Jurkat, Clone E6-1 (cell line): Measurements from ENCODE around the gene KCND2.
A peak's percentile ranks its signal among the peaks of the same experiment; 100 is the strongest.

ENCODE experiments used
- DNase-seq: peaks from one replicate; pipeline ENCODE4 v3.0.0-alpha.2; 2011; ENCODE audit warnings: low read depth, low spot score
- H3K4me3 ChIP-seq: 2 replicates; pipeline ENCODE4 v1.5.1; 2011; ENCODE audit warnings: mild to moderate bottlenecking, low read length, control low read depth, moderate library complexity

The KCND2 gene

DNA sequence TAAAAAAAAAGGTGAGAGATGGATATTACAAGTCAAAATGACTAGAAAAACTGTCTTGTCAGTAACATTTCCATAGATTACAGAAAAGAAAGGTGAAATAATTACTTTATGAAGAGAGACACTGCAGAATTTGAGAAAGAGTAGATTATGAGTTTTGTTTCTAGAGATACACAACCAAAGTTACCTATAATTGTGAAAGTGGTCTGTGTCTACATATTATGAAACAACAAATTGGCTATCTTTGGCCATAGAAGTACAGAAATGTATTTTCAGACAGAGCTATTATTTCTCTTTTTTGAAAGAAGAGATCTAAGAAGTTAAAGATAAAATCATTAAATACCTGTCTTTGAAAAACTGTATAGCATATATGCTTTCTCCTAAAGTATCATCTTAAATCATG is 30.1 kb downstream of the KCND2 start:
- DNase-seq: no peak
- H3K4me3 ChIP-seq: no peak overlapping the region

DNA sequence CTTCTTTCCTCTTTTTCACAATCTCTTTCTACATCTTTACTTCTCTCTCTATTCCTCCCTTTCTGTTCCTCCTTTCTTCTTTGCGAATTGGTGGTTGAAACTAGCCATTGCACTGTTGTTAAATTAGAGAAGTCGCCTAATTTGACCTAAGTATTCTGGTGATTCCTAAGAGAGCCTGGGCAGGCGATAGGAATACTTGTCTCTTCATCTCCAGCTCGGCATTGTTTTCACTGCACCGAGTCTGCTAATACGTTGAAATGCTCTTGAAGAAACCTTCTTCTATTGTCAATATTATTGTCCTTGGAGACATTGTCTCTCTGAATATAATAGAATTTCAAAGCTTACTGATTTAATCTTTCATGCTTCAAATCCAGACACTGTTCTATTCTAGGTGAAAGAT is 31.7 kb downstream of the KCND2 start:
- H3K4me3 ChIP-seq: no peak overlapping the region
- DNase-seq: no peak

DNA sequence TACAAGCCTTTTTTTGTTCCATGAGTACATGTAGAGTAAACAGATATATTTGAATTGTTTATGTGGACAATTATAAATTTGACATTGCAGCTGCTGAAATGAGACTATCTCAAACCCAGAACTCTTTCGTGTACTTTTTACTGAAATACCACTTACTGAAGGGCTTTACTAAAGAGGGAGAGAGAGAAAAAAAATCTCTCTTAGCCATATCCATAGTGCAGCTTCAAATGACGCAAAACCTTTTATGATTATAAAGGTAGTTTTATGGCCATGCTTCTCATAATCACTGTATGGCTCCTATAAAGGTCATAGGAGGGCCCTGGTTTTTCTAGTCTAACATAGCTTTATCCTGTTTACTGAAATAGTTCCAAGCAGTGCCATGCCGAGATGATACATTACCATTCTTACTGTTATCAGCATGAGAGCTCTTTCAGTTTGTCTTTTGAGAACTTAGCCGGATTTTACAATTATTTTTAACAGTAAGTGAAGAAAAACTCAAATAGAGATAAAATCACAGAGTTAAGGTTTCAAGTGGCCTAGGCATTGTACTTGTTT is 35.1 kb downstream of the KCND2 start:
- DNase-seq: no peak
- H3K4me3 ChIP-seq: no peak overlapping the region

DNA sequence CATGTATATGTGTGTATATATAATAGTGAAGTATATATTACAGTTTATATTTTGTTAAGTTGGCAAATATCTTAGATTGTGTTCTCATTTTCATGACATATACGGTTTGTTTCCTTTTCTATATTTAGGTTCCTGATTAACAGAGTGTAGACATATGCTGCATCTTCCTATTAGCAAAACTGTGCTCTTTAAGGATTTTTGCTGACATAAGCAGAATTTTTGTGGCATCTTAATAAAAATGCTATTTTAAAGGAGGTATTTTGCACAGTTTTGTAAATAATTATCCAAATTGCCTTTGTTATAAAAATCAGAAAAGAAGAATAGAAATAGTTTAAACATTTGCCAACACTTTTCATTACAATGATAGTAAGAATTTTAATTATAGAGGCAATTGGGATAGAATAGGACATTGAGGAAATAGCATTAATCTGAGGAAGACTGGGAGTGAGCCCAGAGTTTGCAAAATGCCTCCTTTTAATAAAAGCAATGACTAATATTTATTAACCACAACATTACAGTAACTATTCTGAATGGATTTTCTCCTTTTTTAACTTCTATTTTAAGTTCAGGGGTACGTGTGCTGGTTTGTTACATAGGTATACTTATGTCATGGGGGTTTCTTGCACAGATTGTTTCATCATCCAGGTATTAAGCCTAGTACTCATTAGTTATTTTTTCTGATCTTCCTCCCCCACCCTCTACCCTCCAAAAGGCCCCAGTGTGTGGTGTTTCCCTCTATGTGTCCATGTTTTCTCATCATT is 38.2 kb downstream of the KCND2 start:
- H3K4me3 ChIP-seq: no peak overlapping the region
- no peak for DNase-seq

DNA sequence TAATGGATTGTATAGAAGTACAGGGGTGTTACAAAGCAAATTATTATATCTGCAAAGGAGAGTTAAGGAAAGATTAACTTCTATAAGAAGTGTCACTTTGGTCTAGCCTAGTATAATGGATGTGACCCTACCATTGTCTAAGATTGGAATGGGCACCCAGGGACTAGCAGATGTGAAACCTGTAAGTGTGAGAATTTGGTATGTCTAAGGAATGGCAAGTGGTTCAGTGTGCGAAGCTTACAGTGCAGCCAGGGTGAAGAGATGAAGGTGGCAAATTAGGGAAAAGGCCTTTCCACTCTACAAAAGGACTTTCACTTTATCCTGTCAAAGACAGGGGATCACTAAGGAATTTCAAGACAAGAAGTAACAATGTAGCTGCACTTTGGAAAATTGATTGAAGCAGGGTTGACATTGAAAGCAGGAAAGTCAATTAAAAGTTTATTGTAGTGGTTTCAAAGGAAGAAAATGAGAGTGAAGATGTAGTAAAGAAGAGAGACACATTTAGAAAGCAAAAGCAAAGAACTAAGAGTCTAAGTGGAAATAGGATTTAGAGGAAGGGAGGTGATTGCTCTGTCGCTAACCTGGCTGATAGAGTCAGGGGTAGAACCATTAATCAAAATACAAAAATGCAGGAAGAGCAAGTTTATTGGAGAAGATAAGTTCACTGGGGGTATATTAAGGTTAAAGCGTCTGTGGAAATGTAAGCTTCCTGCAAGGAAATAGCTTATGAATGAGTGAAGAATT is 47.4 kb downstream of the KCND2 start:
- H3K4me3 ChIP-seq: no peak overlapping the region

DNA sequence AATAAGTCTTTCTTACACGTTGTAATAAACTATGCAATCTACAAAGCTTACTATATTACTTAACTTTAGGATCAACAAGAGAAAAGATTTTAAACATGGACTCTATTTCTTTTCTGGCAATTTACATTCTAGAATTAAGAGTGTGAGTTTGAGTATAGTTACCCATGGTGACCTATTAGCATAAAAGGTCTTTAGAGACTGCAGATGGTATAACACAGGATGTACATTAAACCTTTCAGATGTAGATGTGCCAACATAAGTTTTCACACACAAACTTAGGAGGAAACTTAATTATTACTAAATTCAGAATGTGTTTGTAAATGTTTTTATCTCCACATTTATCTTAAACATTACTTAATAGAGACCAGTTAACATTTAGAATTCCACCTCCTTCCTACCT is 54.1 kb downstream of the KCND2 start:
- DNase-seq: no peak
- H3K4me3 ChIP-seq: no peak overlapping the region

More for the DNA sequence above, 47.4 kb downstream of the KCND2 start:
- no peak for DNase-seq

DNA sequence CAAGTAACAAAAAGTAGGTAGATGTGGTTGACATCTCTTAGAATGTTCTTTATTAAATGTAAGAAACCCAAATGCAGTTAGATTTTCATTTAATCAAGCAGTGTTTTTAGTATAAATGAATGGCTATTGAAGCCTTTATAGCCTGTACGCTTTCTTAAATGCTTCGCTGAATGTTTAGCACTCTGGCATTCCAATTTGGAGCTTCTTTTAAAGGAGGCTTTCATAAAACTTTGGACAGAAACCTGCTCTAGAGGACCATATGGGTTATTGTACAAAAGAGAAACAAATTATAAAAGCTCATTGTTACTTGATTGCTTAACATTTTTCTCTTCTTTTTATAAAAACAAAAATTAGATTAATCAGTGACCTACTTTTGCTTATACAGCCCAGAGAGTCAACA is 59.5 kb downstream of the KCND2 start:
- no peak overlapping the region for H3K4me3 ChIP-seq
- DNase-seq: no peak

DNA sequence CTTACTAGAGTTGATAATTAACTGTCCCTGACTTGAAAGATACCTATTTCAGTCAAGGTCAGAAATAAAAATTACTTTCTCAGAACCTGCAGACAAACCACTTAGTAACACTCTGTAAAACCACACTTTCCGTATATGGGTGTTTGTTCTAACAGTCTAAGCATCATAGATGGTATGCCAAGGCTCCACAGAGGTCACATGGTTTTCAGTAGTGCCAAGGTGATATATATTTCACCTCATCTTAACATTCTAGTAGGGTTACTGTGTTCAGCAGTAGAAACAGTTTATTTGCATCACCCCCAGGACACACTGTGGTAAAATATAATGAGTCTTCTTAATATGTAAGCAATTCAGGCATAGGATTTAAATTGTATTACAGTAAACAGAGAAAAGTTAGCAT is 61.5 kb downstream of the KCND2 start:
- no peak overlapping the region for H3K4me3 ChIP-seq
- no peak for DNase-seq

DNA sequence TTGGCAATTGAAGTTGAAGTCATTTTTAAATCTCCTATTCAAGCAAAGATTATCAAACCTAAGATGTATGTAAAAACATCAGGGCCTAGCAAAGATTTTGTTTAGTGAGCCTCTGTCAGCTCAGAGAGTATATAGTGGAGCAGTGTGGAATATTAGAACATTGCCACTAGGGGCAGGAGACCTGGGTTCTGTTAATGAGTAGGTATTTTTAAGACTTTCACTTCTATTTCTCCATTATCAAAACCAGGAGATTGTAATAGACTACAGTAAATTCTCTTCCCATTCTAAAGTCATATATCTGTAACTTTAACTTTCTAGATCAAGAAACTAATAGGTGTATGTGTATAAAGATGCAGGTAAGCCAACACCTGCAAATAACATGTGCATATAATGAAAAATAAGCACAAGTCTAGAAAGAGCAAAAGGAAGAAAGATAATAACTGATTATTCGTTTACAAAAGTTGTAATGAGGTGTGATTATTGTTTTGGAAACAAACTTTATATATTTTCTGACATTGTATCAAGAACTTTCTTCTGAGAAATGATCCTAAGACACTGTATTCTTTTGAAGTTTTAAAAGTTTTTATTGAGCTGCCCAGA is 64.4 kb downstream of the KCND2 start:
- DNase-seq: peak; percentile 7
- H3K4me3 ChIP-seq: no peak overlapping the region

DNA sequence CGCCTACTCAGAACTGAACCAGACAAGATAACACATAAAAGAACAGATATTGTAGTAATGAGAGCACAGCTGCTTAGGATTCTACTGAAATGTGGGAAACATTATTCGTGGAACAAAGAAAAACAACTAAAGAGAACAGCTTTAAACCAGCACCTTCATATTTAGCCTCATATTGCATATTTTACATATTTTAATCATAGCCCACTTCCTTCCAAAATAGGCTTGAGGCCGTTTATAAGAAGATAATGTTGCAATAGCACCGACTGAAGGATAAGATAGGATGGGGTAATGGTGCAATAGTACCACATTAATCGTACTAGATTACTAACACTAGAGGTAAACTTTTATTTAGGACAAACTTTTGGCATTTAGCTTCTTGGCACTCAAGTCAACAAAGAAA is 71.3 kb downstream of the KCND2 start:
- H3K4me3 ChIP-seq: no peak overlapping the region
- no peak for DNase-seq

DNA sequence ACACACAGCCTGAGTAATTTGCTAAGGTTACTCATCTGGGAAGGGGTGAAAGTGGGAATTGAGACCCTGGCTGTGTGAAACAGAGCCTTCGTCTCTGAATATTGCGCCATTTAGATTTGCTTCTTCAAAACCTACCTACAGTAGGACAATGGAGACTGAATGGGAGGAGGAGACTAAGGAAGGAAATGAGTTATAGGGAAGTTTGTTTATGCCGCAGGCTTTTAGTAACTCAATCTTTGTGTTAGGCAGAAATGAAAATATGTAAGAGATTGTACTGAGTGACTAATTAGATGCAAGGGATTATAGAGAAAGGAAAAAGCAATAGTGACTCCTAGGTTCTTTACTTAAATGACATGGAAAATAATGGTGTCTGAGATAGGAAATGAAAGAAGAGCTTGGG is 80.2 kb downstream of the KCND2 start:
- H3K4me3 ChIP-seq: no peak overlapping the region
- DNase-seq: no peak

DNA sequence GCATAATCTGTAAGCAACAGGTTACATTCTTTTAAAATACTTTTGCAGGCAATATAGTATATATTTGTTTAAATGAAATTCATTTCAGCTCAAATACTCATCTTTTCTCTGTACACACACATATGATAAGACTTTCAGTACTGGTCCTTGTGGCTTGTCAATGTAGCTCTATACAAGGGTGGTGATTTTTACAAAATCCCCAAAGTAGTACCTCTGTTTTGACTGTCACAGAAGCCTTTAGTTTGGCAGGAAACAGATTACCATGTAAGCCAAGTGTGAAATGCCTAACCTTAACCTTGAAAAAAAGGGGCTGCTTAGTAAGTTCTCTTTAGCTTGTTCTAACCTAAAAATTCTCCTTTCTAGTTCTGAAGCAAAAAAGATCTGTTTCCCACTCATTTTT is 87.9 kb downstream of the KCND2 start:
- no peak overlapping the region for H3K4me3 ChIP-seq
- no peak for DNase-seq

DNA sequence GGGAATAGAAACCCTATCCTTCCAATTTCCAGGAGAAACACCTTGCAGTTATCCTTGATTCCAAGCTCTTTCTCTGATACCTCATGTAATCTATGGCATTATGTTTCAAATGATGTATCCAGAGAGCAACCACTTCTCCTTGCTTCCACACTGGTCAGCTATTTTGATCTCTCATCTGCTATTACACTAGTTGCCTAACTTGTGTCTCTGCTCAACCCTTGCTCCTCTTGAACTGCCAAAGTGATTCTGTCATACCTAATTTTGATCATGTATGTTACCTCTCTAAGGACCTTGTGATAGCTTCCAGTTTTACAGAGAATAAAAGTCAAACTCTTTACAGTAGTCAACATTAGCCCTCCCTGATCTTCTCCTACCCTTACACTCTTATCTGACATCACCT is 90.4 kb downstream of the KCND2 start:
- DNase-seq: no peak
- no peak overlapping the region for H3K4me3 ChIP-seq

DNA sequence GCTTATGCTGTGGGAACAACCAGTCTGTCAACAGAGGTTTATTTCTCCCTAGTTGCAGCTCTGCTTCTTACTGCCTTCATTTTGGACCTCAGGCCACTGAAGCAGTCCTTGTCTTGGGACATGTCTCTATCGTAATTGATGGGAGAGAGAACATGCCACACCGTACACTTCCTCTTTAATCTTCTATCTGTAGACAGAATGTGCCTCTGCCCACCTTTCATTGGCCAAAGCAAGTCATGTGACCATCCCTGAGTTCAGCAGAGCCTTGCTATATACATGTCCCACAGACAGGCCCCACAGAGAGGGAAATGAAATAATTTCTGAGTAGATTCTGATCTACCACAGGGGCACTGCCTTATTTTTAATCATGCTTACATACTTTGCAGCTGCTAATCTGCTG is 98.0 kb downstream of the KCND2 start:
- peak; percentile 20 for DNase-seq
- no peak overlapping the region for H3K4me3 ChIP-seq

DNA sequence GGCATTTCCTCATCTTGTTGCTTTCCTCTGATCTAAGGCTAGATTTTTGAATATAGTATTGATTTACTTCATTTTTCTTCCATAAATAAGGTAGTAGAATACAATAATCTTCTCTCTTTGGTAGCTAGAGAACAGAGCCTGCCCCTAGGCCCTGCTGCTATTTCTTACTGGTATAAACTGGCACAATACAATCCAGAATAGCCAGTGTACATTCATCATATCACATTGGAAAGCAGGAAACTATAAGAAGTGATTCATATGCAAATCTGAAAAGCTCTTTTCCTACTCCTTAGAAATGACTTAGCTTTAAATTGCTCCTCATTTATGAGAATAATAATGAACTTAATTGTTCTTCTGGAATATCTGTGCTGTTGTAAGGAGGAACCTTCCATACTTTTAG is 100.2 kb downstream of the KCND2 start:
- no peak overlapping the region for H3K4me3 ChIP-seq
- no peak for DNase-seq

DNA sequence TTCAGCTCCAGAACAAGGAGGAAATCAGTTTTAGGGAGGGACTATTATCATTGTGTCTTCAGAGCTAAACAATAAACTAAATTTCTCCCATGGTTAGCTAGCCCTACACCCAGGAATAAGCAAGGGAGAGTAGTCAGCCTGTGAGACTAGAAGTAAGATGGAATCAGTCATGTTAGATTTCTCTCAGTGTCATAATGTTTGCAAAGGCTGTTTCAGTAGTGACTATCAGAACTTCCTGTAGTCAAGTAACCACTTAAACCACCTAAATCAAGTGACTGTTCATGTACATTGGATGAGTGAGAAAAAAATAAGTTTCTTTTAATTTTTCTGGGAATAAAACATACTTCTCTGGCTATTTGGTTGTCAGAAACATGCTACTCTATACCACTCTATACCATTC is 121.6 kb downstream of the KCND2 start:
- no peak overlapping the region for H3K4me3 ChIP-seq
- DNase-seq: peak; percentile 8

DNA sequence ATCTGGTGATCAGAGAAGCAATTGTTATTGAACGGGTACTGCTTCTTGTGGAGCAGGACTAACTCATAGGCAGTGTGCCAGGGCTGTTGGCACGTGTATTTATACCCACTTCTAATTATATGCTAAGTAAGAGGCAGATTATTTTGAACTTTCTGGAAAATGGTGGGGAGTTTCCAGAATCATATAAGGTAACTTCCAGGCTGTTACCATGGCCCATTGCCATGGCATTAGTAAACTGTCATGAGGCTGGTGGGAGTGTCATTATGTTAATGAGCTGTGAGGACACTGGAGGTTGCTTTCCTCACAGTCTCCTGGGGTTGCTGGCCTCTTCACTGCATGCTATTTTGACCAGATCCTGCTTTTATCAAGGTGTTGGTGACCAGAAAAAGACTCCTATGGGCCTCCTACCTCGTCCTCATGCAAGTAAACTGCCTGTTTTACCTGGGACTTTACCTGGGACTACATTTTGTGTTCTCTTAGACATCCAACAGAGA is 122.6 kb downstream of the KCND2 start:
- no peak for DNase-seq
- H3K4me3 ChIP-seq: no peak overlapping the region

DNA sequence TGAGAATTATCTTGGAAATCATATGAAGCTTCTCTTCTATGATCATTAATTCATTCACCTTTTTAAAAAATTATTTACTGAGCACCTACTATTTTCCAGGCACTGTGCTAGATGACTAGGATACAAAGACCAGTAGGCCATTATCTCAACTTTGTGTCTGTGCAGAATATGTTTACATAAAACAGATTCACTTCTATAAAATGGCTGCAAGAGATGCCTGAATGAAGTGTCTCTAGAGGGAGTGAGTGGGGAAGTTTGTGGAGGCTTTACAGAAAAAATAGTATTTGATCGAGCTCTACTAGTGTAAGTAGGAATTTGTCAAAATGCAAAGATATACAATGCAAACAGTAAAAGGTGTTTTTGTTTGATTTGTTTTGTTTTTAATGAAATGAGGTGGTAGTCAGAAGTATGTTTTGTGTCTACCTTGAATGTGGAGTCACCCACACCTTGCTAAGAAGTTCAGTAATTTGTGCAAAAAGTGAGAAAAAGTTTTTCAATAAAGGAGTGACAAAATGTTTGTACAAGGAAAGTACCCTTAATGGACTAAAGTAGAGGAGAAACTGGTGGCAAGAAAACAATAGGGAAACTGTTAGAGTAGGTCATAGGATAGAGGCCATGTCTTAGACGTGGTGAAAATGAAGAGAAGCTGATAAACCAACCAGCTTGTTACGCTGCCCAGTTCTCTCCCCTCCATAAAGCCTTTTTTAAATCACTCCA is 125.5 kb downstream of the KCND2 start:
- no peak overlapping the region for H3K4me3 ChIP-seq
- DNase-seq: no peak

DNA sequence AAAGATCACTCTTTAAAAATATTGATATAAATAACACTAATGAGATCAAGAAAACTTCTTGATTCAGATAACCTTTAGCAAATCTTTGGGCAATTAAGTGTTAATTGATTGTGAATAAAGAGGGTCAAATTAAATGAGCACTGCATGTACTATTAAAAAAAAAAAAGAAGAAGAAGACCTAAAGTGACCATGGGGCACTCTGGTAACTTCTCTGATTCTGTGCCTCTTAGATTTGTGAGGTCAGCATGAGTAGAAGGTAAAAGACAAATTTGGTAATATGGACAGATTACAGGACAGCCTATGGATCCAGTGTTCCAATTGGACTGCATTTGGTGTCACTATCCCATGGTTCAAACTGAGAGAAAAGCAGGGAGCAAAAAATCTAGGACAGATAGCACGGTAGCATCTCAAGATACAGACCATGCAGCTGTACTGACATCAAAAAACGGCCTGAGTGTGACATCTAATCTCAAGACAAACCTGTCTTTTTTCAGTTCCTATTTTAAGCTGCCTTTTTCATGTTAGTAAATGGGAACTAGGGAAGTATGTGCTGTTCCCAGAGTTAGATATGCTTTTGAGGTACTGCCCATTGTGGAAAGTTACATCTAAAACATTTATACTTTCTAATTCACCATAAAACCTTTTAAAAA is 128.0 kb downstream of the KCND2 start:
- no peak overlapping the region for H3K4me3 ChIP-seq
- DNase-seq: no peak
